Ovary (tissue), 9 donors: ENCODE data around the gene CHIA. TPM values are rescaled to one million over a fixed set of nuclear protein-coding genes. Genes with fewer than 3 reads are reported as not detected.

Experiments
- DNase-seq, 5 donors: peaks; one replicate each; pipeline ENCODE4 v3.0.0-alpha.2; 2019 to 2020
- H3K27ac ChIP-seq, 2 donors: fragments of 200-600 bp; one replicate each; pipeline versions ENCODE4 v1.5.1 to v1.8.0; 2019 to 2022
- H3K27me3 ChIP-seq: fragments of 200-600 bp; one replicate; pipeline ENCODE4 v1.8.0; 2022
- H3K36me3 ChIP-seq: fragments of 200-600 bp; sonication (generic); one replicate; pipeline ENCODE4 v1.5.1; 2019
- H3K4me1 ChIP-seq: one replicate; pipeline ENCODE4 v1.8.1; 2013; ENCODE audit warnings: mild to moderate bottlenecking, moderate library complexity; ENCODE audit not compliant: insufficient read depth
- H3K4me3 ChIP-seq: fragments of 200-600 bp; sonication (generic); one replicate; pipeline ENCODE4 v1.5.1; 2017
- H3K9me3 ChIP-seq, 2 donors: fragments of 200-600 bp in 1 of 2; sonication (generic) in 1 of 2; one replicate each; pipeline versions ENCODE4 v1.5.1 to v1.8.1; 2013 to 2019; ENCODE audit warnings: mild to moderate bottlenecking in 1 of 2, moderate library complexity in 1 of 2
- EP300 ChIP-seq: sonication (generic); formaldehyde crosslinking; IDR thresholded peaks from one replicate; pipeline ENCODE4 v1.6.1; 2017; ENCODE audit warnings: antibody characterized with exemption
- POLR2A ChIP-seq: fragments of 450-650 bp; IDR thresholded peaks from one replicate; pipeline ENCODE4 v1.6.1; 2017; ENCODE audit warnings: antibody characterized with exemption, mild to moderate bottlenecking, moderate library complexity
- WGBS, 3 donors: extraction: QIAGEN DNeasy Blood & Tissue Kit in 1 of 3; methylation state at CpG; one replicate each; pipeline versions ENCODE4 v1.1.5 to v1.1.7; 2013 to 2017; 5-methylcytosine and 5-hydroxymethylcytosine counted together
- intact Hi-C, 4 donors: fragments of 100-400 bp; cut with DNase I; formaldehyde crosslinking; loops; one replicate each; pipeline versions ENCODE4 v1.11.0 to v1.15.1; 2022 to 2023
- polyA plus RNA-seq, 2 donors: library from polyadenylated mRNA; stranded (reverse); fragments of 200-250 nt in 1 of 2; fragments of 350-450 nt in 1 of 2; fragmentation: Illumina TruSeq in 1 of 2; extraction: RNeasy Lipid Tissue Mini Kit (QIAGEN cat#74804) in 1 of 2; gene quantifications; one replicate each; pipeline ENCODE4 v1.2.3, GENCODE V29; 2013 to 2014
- total RNA-seq, 7 donors: library from RNA; depleted of rRNA in 2 of 7; stranded (reverse); fragments of >200 nt in 2 of 7; fragmentation: NEBNext Ultra II Directional in 3 of 7; extraction: Animal tissue kit (Norgen Biotek cat#: 25700) in 3 of 7; gene quantifications; one replicate each; pipeline versions ENCODE4 v1.1.0 to v1.2.4, GENCODE V29; 2016 to 2023
- TF ChIP-seq, protein P1 (sequence below), 3 donors: fragments of 450-650 bp in 2 of 3; fragments of 200-600 bp in 1 of 3; IDR thresholded peaks; one replicate each; pipeline versions ENCODE4 v1.5.1 to v1.8.0; 2016 to 2022; ENCODE audit warnings: antibody characterized with exemption in 3 of 3, mild to moderate bottlenecking in 1 of 3
- donor health status: DM: no; HTN: no; CAD: no; lungs with moderate emphysema.
- donor health status: DM: no; HTN: no; CAD: no.
- donor health status: Bipolar disorder and iron deficiency.
- donor health status: DM: yes; HTN: yes; CAD: no.
- donor health status: DM: no; HTN: no; CAD: no.
- donor health status: DM: yes; HTN: yes; CAD: no.

CHIA gene
- total and polyA plus RNA-seq, 9 donors = 0.18 TPM; not detected in 8

DNA sequence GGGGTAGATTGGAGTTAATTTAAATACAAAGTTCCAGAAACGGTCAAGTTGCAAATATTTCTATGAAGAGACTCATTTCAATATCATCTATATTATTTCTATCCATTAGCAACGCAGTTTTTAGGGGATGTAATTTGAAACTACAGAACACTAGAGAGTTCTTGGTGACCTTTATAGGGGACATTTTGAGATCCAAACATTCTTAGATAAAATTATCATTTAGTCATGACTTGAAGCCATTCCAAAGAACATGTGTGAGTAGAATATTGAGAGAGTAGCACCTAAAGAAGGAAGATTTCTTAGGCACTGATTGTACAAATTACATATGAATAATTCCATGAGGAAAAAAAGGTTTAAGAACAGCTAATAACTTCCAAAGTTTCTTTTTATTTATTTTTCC is 19.0 kb downstream of the CHIA start:
- intact Hi-C loops = no loop called here
- no peaks in the 10 kb centered on the region for H3K36me3 ChIP-seq
- H3K4me1 ChIP-seq = no peaks in the 10 kb centered on the region
- no peaks in the 10 kb centered on the region for H3K27me3 ChIP-seq
- H3K27ac ChIP-seq = no peak overlapping the region
- H3K4me3 ChIP-seq = no peak overlapping the region
- no peaks in the 10 kb centered on the region for H3K9me3 ChIP-seq
- TF ChIP-seq, protein P1, sequence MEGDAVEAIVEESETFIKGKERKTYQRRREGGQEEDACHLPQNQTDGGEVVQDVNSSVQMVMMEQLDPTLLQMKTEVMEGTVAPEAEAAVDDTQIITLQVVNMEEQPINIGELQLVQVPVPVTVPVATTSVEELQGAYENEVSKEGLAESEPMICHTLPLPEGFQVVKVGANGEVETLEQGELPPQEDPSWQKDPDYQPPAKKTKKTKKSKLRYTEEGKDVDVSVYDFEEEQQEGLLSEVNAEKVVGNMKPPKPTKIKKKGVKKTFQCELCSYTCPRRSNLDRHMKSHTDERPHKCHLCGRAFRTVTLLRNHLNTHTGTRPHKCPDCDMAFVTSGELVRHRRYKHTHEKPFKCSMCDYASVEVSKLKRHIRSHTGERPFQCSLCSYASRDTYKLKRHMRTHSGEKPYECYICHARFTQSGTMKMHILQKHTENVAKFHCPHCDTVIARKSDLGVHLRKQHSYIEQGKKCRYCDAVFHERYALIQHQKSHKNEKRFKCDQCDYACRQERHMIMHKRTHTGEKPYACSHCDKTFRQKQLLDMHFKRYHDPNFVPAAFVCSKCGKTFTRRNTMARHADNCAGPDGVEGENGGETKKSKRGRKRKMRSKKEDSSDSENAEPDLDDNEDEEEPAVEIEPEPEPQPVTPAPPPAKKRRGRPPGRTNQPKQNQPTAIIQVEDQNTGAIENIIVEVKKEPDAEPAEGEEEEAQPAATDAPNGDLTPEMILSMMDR (IDR thresholded peaks at IDR 0.05) = no peak
- no peak for TF ChIP-seq EP300
- no peak for TF ChIP-seq POLR2A
- DNase-seq = no peak
- 26 to 47% (median 42%) methylated on average over 2 of the region's 2 CpGs for WGBS, 3 donors

DNA sequence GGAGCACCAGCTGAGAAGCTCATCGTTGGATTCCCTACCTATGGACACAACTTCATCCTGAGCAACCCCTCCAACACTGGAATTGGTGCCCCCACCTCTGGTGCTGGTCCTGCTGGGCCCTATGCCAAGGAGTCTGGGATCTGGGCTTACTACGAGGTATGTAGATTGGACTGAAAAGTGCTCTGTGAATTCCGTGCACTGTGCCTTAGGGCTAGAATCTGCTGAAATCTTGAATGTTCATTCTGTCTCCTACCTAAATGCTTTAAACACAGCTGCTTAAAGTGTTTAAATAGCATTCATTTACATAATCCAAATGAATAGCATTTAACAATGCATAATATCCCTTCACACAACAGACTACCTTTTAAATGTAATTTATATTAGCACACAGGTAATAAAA is 27.9 kb downstream of the CHIA start:
- H3K4me1 ChIP-seq = no peaks in the 10 kb centered on the region
- 62 to 76% (median 71%) methylated on average over 3 of the region's 3 CpGs for WGBS, 3 donors

DNA sequence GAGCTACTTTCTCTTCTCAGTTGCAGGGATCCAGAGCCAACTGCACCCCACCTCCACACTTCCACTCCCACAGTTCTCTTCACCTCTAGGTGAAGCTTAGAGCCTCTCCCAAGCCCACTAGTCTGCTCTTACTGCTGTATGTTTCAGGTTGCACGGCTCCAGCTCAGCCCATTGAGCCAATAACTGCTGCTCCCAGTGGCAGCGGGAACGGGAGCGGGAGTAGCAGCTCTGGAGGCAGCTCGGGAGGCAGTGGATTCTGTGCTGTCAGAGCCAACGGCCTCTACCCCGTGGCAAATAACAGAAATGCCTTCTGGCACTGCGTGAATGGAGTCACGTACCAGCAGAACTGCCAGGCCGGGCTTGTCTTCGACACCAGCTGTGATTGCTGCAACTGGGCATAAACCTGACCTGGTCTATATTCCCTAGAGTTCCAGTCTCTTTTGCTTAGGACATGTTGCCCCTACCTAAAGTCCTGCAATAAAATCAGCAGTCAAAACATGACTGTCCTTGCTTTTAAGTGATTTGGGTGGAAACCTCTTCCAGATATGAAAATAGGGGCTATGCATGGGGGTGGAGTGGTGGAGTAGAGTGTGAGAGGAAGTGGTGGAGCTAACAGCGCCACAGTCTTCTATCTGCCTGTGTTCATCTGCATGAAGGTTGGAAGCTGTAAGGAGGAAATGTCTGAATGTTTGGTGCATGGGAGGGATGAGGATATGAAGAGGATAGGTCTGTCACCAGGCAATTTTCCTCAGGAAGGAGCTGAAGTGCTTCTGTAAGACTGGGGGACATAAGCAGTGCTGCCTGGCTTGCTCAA is 29.6 kb downstream of the CHIA start:
- intact Hi-C loops = no loop called here
- Histone ChIP-seq H3K36me3 (no peaks in the 10 kb centered on the region), H3K27ac (no peak overlapping the region), H3K27me3 (no peaks in the 10 kb centered on the region), H3K9me3 (no peaks in the 10 kb centered on the region), H3K4me1 (no peaks in the 10 kb centered on the region), H3K4me3 (no peak overlapping the region)
- DNase-seq = no peak
- 61 to 74% (median 72%) methylated on average over 12 of the region's 12 CpGs for WGBS, 3 donors
- TF ChIP-seq, protein P1 (IDR thresholded peaks at IDR 0.05) = no peak

More for the DNA sequence above, 27.9 kb downstream of the CHIA start:
- Histone ChIP-seq H3K4me3 (no peak overlapping the region), H3K27ac (no peak overlapping the region), H3K9me3 (no peaks in the 10 kb centered on the region), H3K36me3 (no peaks in the 10 kb centered on the region), H3K27me3 (no peaks in the 10 kb centered on the region)
- TF ChIP-seq EP300 = no peak
- TF ChIP-seq POLR2A = no peak
- TF ChIP-seq, protein P1 (IDR thresholded peaks at IDR 0.05) = no peak
- intact Hi-C loops = no loop called here
- DNase-seq = no peak

DNA sequence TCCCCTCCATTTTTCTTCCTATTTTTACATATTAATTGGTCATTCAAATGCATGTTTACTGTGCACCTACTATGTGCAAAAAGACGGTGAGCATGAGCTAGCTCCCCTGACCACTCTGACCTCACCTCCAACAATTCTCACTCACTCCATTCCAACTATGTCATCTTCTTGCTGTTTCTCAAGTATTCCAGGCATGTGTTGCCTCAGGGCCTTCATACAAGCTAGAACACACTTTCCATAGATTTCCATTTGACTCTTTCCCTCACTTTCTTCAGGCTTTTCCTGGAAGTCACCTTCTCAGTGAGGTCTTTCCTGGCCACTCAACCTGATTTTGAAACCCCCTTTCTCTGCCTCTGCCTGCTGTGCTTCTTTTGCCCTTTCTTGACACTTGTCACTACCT is 32.6 kb downstream of the CHIA start:
- H3K4me3 ChIP-seq = no peak overlapping the region
- TF ChIP-seq, protein P1 (IDR thresholded peaks at IDR 0.05) = no peak
- TF ChIP-seq EP300 = no peak
- no peak for TF ChIP-seq POLR2A
- DNase-seq = no peak
- H3K27ac ChIP-seq = no peak overlapping the region
- no peaks in the 10 kb centered on the region for H3K4me1 ChIP-seq
- no peaks in the 10 kb centered on the region for H3K27me3 ChIP-seq
- intact Hi-C loops = no loop called here
- H3K36me3 ChIP-seq = no peaks in the 10 kb centered on the region
- 77 to 85% (median 84%) methylated on average over 1 of the region's 1 CpG for WGBS, 3 donors
- H3K9me3 ChIP-seq = no peaks in the 10 kb centered on the region
